ENCODE data around the gene TGFB3.

GRCh38 chr14:76007852-76008251, 26.1 kb upstream of the TGFB3 start:
- TF ChIP-seq POLR2AphosphoS5 (IDR thresholded peaks at IDR 0.05), result no peak
- no peak for TF ChIP-seq POLR2A (IDR thresholded peaks at IDR 0.05; ENCODE audit: low read depth)
- no peak for TF ChIP-seq CTCF (IDR thresholded peaks at IDR 0.05)
